Stimulated activated CD8-positive, alpha-beta memory T cell treated with anti-CD3 and anti-CD28 coated beads, Interleukin-4, amount 100 ng/mL, for 1 hour (primary cell): Measurements from ENCODE around the gene TOR1A.
"Not testable (repeated sequence)": the region's sequence is repeated elsewhere in the genome, so short reads cannot be mapped to it uniquely, and the experiment has no call there.

Experiments
- DNase-seq, 2 donors: peaks; one replicate each; pipeline ENCODE4 v3.0.0-alpha.2; 2020; ENCODE audit warnings: low read depth in 2 of 2, low spot score in 1 of 2

TOR1A gene

GRCh38 chr9:129783516-129784361 is 40.2 kb downstream of the TOR1A start:
- DNase-seq, result peak; percentile 35 to 60

GRCh38 chr9:129781981-129782380 is 42.0 kb downstream of the TOR1A start:
- no peak for DNase-seq

- no peak for DNase-seq
Measured at GRCh38 chr9:129781131-129781530, 42.8 kb downstream of the TOR1A start.

- DNase-seq, result no peak
Measured at GRCh38 chr9:129779560-129780190, 44.3 kb downstream of the TOR1A start.

GRCh38 chr9:129778469-129778868 is 45.5 kb downstream of the TOR1A start:
- DNase-seq, result no peak

GRCh38 chr9:129777769-129778130 is 46.2 kb downstream of the TOR1A start:
- no peak for DNase-seq

GRCh38 chr9:129776938-129777768 is 46.8 kb downstream of the TOR1A start:
- peak; percentile 19 to 30 for DNase-seq

- no peak for DNase-seq
Measured at GRCh38 chr9:129776566-129776937, 47.4 kb downstream of the TOR1A start.

- not testable (repeated sequence) for DNase-seq
Measured at GRCh38 chr9:129776096-129776495, 47.8 kb downstream of the TOR1A start.

- DNase-seq, result no peak
Measured at GRCh38 chr9:129775448-129775798, 48.5 kb downstream of the TOR1A start.

GRCh38 chr9:129774791-129775447 is 49.0 kb downstream of the TOR1A start:
- DNase-seq, result no peak

GRCh38 chr9:129773262-129774048 is 50.5 kb downstream of the TOR1A start:
- DNase-seq, result no peak

- no peak for DNase-seq
Measured at GRCh38 chr9:129770741-129771140, 53.2 kb downstream of the TOR1A start.

GRCh38 chr9:129769669-129770068 is 54.3 kb downstream of the TOR1A start:
- DNase-seq, result no peak

GRCh38 chr9:129768486-129768885 is 55.5 kb downstream of the TOR1A start:
- DNase-seq, result no peak

GRCh38 chr9:129765764-129766317 is 58.1 kb downstream of the TOR1A start:
- no peak for DNase-seq

- DNase-seq, result no peak
Measured at GRCh38 chr9:129762985-129763926, 60.7 kb downstream of the TOR1A start.
